ENCODE data around the gene BPIFA2.

GRCh38 chr20:33187491-33187890 lies 19.5 kb downstream of the BPIFA2 start:
- TF ChIP-seq CTCF (conservative IDR thresholded peaks at IDR 0.05; ENCODE audit: low read depth, low read length), result no peak
- no peak for TF ChIP-seq EZH2 (IDR thresholded peaks at IDR 0.05; ENCODE audit: low read length, unreplicated experiment)
- TF ChIP-seq EZH2phosphoT487 (IDR thresholded peaks at IDR 0.05; ENCODE audit: borderline replicate concordance, low read length), result no peak

Measured in PC-3 (cell line).